IPS-NIHi7 (cell line): Measurements from ENCODE around the gene CLIP1.

Source experiments
- DNase-seq: peaks from one replicate; pipeline ENCODE4 v3.0.0; 2012; ENCODE audit warnings: mixed read lengths; ENCODE audit errors: extremely low spot score

Gene CLIP1

DNA sequence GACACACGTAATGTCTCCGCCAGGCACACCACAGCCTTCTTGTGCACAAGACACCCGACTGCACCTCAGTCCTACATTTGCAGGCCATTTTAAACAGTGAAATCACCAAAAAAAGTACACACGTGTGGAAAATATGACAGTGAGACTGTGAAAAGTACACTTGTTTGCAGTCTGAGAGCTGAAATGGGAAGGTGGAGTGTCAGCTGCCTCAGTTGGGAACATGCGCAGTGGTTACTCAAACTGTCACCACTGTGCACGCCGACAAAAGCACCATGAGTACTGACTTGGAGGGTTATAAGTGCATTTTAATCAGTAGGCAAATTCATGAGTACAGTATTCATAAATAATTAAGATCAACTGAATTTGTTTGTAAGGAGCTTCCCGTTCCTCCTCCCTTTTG lies 171.9 kb downstream of the CLIP1 start:
- DNase-seq = no peak

DNA sequence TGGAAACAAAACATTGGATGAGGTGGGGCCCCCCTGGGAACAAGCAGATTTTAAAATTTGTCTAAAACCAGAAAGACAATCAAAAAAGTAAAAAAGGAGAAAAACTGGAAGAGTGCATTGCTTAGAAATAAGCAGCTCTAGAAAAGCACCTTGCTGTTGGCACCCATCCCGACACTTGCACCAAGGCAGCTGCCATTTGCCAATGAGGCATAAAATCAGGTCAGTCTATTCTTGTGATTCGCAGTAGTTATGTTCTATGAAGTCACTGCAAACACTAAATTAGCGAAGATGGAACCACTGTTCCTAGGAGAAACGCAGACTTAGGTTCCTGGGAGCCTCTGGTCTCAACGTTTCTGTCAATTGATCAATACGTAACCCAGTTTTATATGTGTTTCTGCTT lies 172.4 kb downstream of the CLIP1 start:
- DNase-seq = no peak

DNA sequence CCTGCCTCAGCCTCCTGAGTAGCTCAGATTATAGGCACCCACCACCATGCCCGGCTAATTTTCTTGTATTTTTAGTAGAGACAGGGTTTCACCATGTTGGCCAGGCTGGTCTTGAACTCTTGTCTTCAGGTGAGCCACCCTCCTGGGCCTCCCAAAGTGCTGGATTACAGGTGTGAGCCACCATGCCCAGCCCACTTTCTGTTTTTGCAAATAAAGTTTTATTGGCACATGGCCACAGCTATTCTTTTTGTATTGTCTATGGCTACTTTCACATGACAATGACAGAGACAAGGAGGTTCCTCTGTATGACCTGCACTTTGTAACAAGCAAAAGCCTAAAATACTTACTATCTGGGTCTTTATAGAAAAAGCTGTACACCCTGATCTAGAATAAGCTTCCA lies 176.9 kb downstream of the CLIP1 start:
- no peak for DNase-seq

DNA sequence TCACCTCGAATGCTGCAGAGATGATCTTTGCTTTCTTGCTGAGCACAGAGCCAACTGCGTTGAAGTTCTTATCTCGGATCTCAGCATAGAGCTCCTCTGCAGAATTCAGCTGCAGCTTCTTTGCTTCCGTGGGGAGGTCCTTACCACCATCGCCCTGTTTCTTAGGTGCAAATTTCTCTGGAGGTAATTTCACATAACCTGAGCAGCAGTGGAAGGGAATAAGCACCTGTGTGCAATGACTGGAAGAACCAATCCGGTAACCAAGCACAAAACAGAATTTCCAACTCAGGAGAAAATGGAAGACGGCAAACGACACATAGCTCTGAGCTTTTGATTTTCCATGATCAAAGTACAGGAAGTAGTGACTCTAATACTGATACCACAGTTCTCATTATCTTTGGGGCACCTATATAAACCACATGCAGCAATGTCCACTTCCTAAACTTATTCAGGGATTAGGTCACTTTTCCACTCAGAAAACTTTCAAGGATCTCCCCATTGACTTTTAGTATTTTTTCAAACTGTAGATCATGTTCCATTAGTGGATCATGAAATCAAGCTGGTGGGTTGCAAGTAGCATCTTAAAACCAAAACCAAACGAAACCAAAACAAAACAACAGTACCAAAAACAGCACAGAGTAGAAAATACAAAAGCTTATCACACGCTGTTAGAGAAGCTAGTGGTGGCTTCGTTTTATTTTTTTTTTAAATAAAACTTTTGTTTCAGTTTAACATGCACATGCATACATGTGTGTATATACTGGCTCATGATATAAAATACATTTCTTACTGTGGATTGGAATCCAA lies 177.7 kb downstream of the CLIP1 start:
- no peak for DNase-seq

DNA sequence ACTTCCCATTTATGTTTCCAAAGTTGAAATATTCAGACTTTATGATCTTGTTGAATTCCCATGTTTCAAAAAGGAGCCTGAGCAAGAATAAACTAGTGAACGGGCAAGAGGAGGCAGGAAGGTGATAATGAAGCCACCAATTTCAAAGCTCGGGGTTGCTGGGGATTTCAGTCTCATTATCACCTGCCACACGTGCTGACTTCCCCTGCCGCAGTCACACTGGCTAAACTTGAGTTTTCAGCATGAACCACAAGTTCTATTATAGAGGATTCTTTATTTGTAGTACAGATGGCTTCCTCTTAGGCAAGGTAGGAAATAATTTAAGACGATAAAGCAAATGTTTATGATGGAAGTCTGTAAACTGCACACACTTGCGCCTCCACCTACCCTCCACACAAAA lies 178.5 kb downstream of the CLIP1 start:
- DNase-seq = no peak

DNA sequence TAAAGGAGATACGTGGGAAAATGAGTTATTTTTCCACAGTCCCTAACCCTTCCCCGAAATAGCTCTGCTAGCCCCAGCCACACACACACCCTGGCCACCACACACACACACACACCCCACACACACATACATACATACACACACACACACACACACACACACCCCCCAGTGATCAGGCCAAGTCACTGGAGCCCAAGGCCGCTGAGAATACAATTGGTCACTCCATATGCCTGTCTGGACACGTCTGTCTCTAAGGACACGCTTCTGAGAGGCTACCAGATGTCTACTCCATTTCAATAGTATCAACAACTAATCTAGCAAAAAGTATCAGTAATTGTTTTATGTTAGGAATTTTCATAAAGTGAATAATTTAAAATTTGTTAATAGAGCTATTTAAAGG lies 183.6 kb downstream of the CLIP1 start:
- DNase-seq = no peak

DNA sequence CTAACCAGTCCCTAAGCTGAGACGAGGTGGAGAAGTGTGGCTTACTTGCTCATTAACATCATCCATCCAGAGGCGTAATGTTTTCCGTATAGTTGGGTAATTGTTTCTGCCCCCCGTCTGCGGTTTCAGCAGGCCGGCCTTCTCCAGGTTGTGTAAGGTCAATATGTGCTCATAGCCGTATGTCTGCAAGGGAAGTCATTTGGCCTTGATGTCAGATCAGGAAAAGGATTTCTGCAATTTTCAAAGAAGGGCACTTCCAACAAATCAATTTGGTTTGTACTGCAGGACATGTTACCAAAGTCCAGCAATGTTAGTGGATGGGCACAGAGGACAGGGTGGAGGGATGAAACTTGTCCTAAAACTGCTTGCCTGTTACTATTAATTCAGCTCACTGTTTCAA lies 186.7 kb downstream of the CLIP1 start:
- no peak for DNase-seq

DNA sequence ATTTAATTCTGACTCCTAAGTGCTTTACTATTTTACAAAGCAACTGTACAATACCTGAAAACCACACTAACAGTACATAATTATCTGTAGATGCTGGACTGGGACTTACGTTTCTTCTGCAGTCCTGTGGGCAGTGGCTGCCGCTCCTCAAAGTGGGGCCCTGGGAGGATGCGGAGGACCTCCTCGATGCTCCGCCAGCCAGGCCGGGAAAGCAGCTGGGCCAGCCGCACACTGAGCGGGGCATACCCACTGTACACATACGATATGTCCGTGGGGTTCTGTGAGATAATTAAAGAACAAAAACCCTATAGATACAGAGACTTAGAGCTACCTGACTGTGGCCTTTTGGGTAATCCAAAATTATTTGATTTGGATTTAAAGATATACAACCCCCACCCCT lies 189.8 kb downstream of the CLIP1 start:
- no peak for DNase-seq

DNA sequence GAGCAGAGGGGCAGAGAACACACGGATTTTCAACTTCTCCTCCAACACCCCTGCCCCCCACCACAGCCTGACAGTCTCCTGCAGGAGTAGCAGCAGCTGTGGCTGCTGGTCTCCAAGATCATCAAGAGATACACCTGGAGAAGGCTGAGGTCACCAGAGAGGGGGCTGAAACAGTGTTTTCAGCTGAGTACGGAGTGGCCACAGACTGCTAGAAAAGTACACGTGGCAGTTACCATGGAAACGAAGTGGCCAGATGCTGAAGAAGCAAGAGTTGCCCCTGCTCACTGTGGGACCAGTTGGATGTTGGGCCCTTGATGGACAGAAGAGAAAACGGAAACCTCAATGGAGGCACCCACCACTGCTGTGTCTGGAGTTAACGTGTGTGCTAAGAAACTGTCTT lies 191.7 kb downstream of the CLIP1 start:
- no peak for DNase-seq

DNA sequence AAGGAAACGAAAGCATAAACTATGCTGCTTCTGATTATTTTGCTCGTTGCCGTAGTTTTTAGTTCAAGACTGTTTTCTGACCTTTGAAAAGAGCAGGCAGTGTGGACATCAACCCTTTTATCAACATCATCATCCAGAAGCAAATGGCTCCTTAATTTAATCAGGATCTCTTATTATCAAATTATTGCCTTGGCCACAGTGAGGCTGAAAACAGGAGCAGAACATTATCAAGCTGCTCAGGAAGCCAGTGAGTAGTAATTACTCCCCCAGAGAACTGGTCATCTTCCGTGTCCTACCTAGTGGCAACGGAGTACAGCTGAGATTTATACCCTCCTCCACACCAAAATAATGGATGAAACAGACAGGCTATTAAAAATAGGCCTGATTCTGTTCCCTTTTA lies 194.4 kb downstream of the CLIP1 start:
- no peak for DNase-seq

DNA sequence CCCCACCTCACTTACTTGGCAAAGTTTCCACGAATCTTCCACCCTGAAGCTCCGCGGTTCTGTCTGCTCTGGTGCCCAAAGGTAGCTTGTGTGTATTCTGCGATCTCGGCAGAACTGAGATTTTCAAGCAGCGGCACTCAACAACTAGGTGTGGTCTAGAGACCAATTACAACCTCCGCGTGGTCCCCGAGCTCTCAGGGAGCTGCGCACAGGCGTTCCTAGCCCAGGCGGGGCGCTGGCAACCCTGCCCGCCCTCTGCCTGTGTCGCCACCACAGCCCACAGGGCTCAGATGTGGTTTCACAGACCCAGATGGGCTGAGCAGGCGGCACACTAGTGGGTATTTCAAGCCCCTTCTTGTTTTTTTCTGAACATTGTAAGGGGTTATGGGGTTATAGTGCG lies 195.1 kb downstream of the CLIP1 start:
- DNase-seq = no peak

DNA sequence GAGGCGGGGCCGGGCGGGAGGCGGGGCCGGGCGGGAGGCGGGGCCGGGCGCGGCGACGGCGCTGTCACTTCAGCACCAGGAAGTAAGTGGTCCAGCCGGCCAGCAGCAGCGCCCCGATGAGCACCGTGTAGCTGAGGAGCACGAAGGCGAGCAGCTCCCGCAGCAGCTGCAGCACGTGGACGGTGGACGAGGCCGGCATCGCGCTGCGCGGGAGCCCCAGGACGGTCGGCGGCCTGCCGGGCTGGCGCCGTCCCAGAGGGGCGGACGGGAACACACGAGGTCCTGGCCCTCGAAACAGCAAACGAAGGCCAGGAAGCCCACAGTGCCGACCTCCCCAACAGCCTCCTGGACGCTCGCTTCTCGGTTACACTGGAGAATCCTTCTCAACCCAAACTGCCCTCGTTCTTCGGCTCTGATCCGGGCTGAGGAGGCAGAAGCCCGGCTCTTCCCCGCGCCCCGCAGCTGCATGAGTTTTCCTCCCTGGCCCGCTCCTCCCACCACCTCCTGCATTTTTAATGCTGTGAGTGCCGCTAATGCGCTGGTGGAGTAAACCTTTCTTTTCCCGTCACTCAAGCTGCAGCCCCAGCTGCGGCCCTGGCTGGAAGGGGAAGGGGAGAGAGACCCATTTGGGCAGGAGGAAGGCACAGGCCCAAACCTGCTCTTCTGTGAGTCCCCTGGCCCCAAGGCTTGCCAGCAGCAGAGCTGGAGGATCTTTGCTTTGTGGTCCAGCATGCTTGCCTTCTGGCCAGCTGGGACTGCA lies 195.9 kb downstream of the CLIP1 start:
- DNase-seq = no peak

DNA sequence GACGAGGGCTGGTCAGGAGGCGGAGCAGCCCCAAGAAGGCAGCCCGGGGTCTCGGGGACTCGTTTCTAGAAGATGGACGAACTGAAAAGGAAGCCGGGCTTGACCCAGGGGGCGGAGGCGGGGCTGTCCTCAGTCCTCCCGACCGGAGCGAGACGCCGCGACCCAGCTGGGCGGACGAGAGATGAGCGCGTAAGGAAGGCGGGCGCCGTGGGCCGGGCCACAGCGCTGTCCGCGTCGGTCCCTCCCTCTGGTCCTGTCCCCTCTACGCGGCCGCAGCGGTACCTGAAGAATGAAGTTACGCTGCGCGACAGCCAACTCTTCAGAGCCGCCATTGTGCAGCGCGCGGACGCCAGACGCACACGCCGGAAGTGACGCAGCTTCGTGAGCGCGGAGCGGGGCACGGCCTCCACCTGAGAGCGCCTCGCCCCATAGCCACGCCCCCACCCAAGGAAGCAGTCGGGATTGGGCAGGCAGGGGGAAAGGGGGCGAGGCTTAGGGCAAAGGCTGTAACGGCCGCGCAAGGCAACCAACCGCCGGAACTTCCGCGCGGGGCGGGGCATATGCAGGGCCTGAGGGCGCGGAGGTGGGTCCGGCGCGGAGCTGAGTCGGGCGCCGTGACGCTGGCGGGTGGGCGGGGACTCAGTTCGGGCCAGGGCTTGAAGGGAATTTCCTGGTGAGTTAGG lies 196.6 kb downstream of the CLIP1 start, which contains the start of gene DIABLO:
DIABLO (minus strand) TSS at position 370 of the 683 bp plus-strand sequence; CDS start at position 332, 38 bp downstream.
- DNase-seq = peak; percentile 98
